GM23338 (cell line): ENCODE results near the gene FBLN1.
"Not testable (repeated sequence)": the region's sequence is repeated elsewhere in the genome, so short reads cannot be mapped to it uniquely, and the experiment has no call there.

Source experiments
- CREB1 ChIP-seq: fragments of 250-450 bp; sonication (Bioruptor Pico); IDR thresholded peaks from 2 replicates; pipeline ENCODE4 v1.5.0; 2020; ENCODE audit warnings: low read depth, mild to moderate bottlenecking, moderate library complexity
- EZH2 ChIP-seq: fragments of 200-600 bp; sonication (generic); IDR thresholded peaks from one replicate; pipeline ENCODE4 v1.8.0; 2017; ENCODE audit warnings: antibody characterized with exemption, mild to moderate bottlenecking, low read depth; ENCODE audit not compliant: unreplicated experiment
- EZH2phosphoT487 ChIP-seq: fragments of 200-600 bp; sonication (generic); IDR thresholded peaks from one replicate; pipeline ENCODE4 v1.8.1; 2018; ENCODE audit warnings: antibody characterized with exemption; ENCODE audit not compliant: unreplicated experiment
- POLR2AphosphoS5 ChIP-seq: IDR thresholded peaks from 2 replicates; pipeline ENCODE4 v1.6.1; 2016; ENCODE audit warnings: antibody characterized with exemption, low read depth
- ZNF331 ChIP-seq: fragments of 250-450 bp; sonication (Bioruptor Pico); IDR thresholded peaks from 2 replicates; pipeline ENCODE4 v1.5.0; 2020; ENCODE audit warnings: low read depth, mild to moderate bottlenecking, moderate library complexity
- TF ChIP-seq, protein P1 (sequence below), 2 experiments: fragments of 200-600 bp in 1 of 2; sonication (generic) in 1 of 2; conservative IDR thresholded peaks; 2 replicates each; pipeline versions ENCODE4 v1.5.1 to v1.6.1; 2016 to 2017; ENCODE audit warnings: antibody characterized with exemption in 2 of 2, low read depth in 2 of 2, mild to moderate bottlenecking in 2 of 2, moderate library complexity in 1 of 2
- TF ChIP-seq, protein P2 (sequence below): IDR thresholded peaks from one replicate; pipeline ENCODE4 v1.6.1; 2018; ENCODE audit warnings: antibody characterized with exemption; ENCODE audit not compliant: unreplicated experiment

DNA sequence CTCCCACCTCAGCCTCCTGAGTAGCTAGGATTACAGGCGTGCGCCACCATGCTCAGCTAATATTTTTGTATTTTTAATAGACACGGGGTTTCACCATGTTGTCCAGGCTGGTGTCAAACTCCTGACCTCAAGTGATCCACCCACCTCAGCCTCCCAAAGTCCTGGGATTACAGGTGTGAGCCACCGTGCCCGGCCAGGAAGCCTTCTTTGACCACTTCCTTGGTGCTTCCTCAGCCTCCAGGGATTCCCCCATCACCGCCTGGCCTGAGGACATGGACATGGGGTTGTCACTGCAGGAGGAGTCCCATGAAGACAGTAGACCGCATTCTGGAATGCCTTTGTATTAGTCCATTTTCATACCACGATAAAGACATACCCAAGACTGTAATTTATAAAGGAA, 8.4 kb upstream of the FBLN1 start:
- TF ChIP-seq, protein P1, sequence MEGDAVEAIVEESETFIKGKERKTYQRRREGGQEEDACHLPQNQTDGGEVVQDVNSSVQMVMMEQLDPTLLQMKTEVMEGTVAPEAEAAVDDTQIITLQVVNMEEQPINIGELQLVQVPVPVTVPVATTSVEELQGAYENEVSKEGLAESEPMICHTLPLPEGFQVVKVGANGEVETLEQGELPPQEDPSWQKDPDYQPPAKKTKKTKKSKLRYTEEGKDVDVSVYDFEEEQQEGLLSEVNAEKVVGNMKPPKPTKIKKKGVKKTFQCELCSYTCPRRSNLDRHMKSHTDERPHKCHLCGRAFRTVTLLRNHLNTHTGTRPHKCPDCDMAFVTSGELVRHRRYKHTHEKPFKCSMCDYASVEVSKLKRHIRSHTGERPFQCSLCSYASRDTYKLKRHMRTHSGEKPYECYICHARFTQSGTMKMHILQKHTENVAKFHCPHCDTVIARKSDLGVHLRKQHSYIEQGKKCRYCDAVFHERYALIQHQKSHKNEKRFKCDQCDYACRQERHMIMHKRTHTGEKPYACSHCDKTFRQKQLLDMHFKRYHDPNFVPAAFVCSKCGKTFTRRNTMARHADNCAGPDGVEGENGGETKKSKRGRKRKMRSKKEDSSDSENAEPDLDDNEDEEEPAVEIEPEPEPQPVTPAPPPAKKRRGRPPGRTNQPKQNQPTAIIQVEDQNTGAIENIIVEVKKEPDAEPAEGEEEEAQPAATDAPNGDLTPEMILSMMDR (conservative IDR thresholded peaks at IDR 0.05; ENCODE audit: low read depth in 2 of 2) = not testable (repeated sequence)
- TF ChIP-seq, protein P2, sequence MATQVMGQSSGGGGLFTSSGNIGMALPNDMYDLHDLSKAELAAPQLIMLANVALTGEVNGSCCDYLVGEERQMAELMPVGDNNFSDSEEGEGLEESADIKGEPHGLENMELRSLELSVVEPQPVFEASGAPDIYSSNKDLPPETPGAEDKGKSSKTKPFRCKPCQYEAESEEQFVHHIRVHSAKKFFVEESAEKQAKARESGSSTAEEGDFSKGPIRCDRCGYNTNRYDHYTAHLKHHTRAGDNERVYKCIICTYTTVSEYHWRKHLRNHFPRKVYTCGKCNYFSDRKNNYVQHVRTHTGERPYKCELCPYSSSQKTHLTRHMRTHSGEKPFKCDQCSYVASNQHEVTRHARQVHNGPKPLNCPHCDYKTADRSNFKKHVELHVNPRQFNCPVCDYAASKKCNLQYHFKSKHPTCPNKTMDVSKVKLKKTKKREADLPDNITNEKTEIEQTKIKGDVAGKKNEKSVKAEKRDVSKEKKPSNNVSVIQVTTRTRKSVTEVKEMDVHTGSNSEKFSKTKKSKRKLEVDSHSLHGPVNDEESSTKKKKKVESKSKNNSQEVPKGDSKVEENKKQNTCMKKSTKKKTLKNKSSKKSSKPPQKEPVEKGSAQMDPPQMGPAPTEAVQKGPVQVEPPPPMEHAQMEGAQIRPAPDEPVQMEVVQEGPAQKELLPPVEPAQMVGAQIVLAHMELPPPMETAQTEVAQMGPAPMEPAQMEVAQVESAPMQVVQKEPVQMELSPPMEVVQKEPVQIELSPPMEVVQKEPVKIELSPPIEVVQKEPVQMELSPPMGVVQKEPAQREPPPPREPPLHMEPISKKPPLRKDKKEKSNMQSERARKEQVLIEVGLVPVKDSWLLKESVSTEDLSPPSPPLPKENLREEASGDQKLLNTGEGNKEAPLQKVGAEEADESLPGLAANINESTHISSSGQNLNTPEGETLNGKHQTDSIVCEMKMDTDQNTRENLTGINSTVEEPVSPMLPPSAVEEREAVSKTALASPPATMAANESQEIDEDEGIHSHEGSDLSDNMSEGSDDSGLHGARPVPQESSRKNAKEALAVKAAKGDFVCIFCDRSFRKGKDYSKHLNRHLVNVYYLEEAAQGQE = not testable (repeated sequence)
- not testable (repeated sequence) for TF ChIP-seq ZNF331 (CRISPR knock-in tag); EZH2; EZH2phosphoT487; POLR2AphosphoS5; CREB1 (CRISPR knock-in tag)
